CD14-positive monocyte (primary cell): ENCODE results near the gene PLCD1. TPM values are rescaled to one million over a fixed set of nuclear protein-coding genes. Genes with fewer than 3 reads are reported as not detected.

Experiments
- DNase-seq, 3 donors: peaks; one replicate each; pipeline ENCODE4 v3.0.0-alpha.2; 2011 to 2022
- H2AFZ ChIP-seq: 2 replicates; pipeline ENCODE4 v1.6.0; 2012; ENCODE audit warnings: mild to moderate bottlenecking, low read depth, low read length, inconsistent platforms; ENCODE audit not compliant: insufficient read depth, poor library complexity, severe bottlenecking
- H3K27ac ChIP-seq, 2 donors: 1 replicate in 1 of 2; 2 replicates in 1 of 2; pipeline ENCODE4 v1.5.1; 2012 to 2013; ENCODE audit warnings: low read length in 2 of 2, control low read depth in 1 of 2, inconsistent platforms in 1 of 2, low read depth in 1 of 2, mild to moderate bottlenecking in 1 of 2
- H3K27me3 ChIP-seq, 2 donors: one replicate each; pipeline versions ENCODE4 v1.6.0 to v1.6.1; 2011 to 2013; ENCODE audit warnings: low read length in 2 of 2; ENCODE audit not compliant: control insufficient read depth in 2 of 2, insufficient read depth in 2 of 2
- H3K36me3 ChIP-seq, 2 donors: replicated peaks in 1 of 2; 1 replicate in 1 of 2; 2 replicates in 1 of 2; pipeline versions ENCODE4 v1.5.1 to v1.6.1; 2012 to 2013; ENCODE audit warnings: low read length in 2 of 2, control low read depth in 1 of 2, inconsistent platforms in 1 of 2, mild to moderate bottlenecking in 1 of 2; ENCODE audit not compliant: insufficient read depth in 2 of 2, control insufficient read depth in 1 of 2
- H3K4me1 ChIP-seq, 2 donors: 1 replicate in 1 of 2; 2 replicates in 1 of 2; pipeline versions ENCODE4 v1.5.1 to v1.6.1; 2012 to 2013; ENCODE audit warnings: low read length in 2 of 2, control low read depth in 1 of 2, inconsistent platforms in 1 of 2, mild to moderate bottlenecking in 1 of 2, moderate library complexity in 1 of 2; ENCODE audit not compliant: insufficient read depth in 2 of 2, control insufficient read depth in 1 of 2
- H3K4me2 ChIP-seq: replicated peaks from 2 replicates; pipeline ENCODE3; 2012; ENCODE audit warnings: low read length, moderate library complexity, mild to moderate bottlenecking; ENCODE audit not compliant: poor library complexity, severe bottlenecking; ENCODE audit errors: extremely low read depth
- H3K4me3 ChIP-seq, 3 experiments: fragments of 200-600 bp in 1 of 3; sonication (generic) in 1 of 3; replicated peaks in 1 of 3; 1 replicate in 2 of 3; 2 replicates in 1 of 3; pipeline ENCODE4 v1.5.1; 2011 to 2013; ENCODE audit warnings: low read length in 3 of 3, mild to moderate bottlenecking in 3 of 3, control low read depth in 2 of 3, low read depth in 2 of 3, inconsistent platforms in 1 of 3, moderate library complexity in 1 of 3
- H3K79me2 ChIP-seq: 2 replicates; pipeline ENCODE4 v1.6.0; 2012; ENCODE audit warnings: mild to moderate bottlenecking, control low read depth, inconsistent platforms, low read length, moderate library complexity; ENCODE audit not compliant: insufficient read depth
- H3K9ac ChIP-seq: 2 replicates; pipeline ENCODE4 v1.6.0; 2017; ENCODE audit warnings: low read length, mild to moderate bottlenecking; ENCODE audit not compliant: insufficient read depth, poor library complexity, severe bottlenecking
- H3K9me3 ChIP-seq, 2 donors: replicated peaks in 1 of 2; 1 replicate in 1 of 2; 2 replicates in 1 of 2; pipeline versions ENCODE4 v1.5.1 to v1.6.1; 2012 to 2013; ENCODE audit warnings: low read length in 2 of 2, control low read depth in 1 of 2; ENCODE audit not compliant: control insufficient read depth in 1 of 2, insufficient read depth in 1 of 2
- H4K20me1 ChIP-seq: 2 replicates; pipeline ENCODE4 v1.6.0; 2012; ENCODE audit warnings: mild to moderate bottlenecking, low read length, control low read depth, moderate library complexity; ENCODE audit not compliant: insufficient read depth
- H3K27ac Mint-ChIP-seq, 7 donors: one replicate each; pipeline ENCODE4 v1.8.0; 2020; ENCODE audit warnings: mild to moderate bottlenecking in 7 of 7, mixed read lengths in 7 of 7, moderate library complexity in 6 of 7, inconsistent platforms in 2 of 7
- H3K27me3 Mint-ChIP-seq, 3 donors: one replicate each; pipeline ENCODE4 v1.8.0; 2021 to 2022; ENCODE audit warnings: low read depth in 3 of 3, mild to moderate bottlenecking in 3 of 3, mixed read lengths in 3 of 3, moderate library complexity in 3 of 3, inconsistent platforms in 1 of 3
- H3K36me3 Mint-ChIP-seq, 2 donors: one replicate each; pipeline ENCODE4 v1.8.0; 2020; ENCODE audit warnings: mixed read lengths in 2 of 2, inconsistent platforms in 1 of 2, mild to moderate bottlenecking in 1 of 2
- H3K4me1 Mint-ChIP-seq: one replicate; pipeline ENCODE4 v1.8.0; 2020; ENCODE audit warnings: mild to moderate bottlenecking, mixed read lengths
- H3K4me3 Mint-ChIP-seq, 2 donors: one replicate each; pipeline ENCODE4 v1.8.0; 2020; ENCODE audit warnings: mild to moderate bottlenecking in 2 of 2, mixed read lengths in 2 of 2, moderate library complexity in 1 of 2
- H3K9me3 Mint-ChIP-seq, 7 donors: one replicate each; pipeline ENCODE4 v1.8.0; 2020 to 2022; ENCODE audit warnings: mixed read lengths in 7 of 7, mild to moderate bottlenecking in 6 of 7, moderate library complexity in 6 of 7, inconsistent platforms in 2 of 7
- CTCF ChIP-seq: fragments of 200-600 bp; IDR thresholded peaks from one replicate; pipeline ENCODE4 v1.8.0; 2022; ENCODE audit warnings: antibody characterized with exemption, mild to moderate bottlenecking
- WGBS: methylation state at CpG from one replicate; pipeline ENCODE4 v1.1.5; 2013; ENCODE audit warnings: missing lambda C conversion rate; ENCODE audit not compliant: insufficient coverage; 5-methylcytosine and 5-hydroxymethylcytosine counted together
- intact Hi-C, 2 donors: fragments of 100-400 bp; cut with micrococcal nuclease; formaldehyde crosslinking; loops; one replicate each; pipeline versions ENCODE4 v1.15.0 to v1.15.1; 2023
- polyA plus RNA-seq, 3 donors: library from polyadenylated mRNA; depleted of rRNA in 1 of 3; unstranded in 2 of 3; stranded (reverse) in 1 of 3; fragments of 300-500 nt in 2 of 3; fragments of >200 nt in 1 of 3; fragmentation: Illumina TruSeq in 2 of 3; gene quantifications; 1 replicate in 2 of 3; 2 replicates in 1 of 3; pipeline ENCODE4 v1.2.3, GENCODE V29; 2012 to 2021

PLCD1 gene
- polyA plus RNA-seq, 3 donors, result 4.1 to 6.4 (median 6.0) TPM

GRCh38 chr3:37984596-37984995 lies 44.8 kb downstream of the PLCD1 start:
- 97% methylated on average over 6 of the region's 7 CpGs for WGBS
- H3K4me1 Mint-ChIP-seq, result peaks cover 80% of the 10 kb centered on the region
- Histone ChIP-seq H3K27ac (peak overlapping the region; percentile 4 to 45), H3K4me3 (no peak overlapping the region), H2AFZ (no peak overlapping the region), H3K4me2 (no peak overlapping the region), H3K27me3 (no peaks in the 10 kb centered on the region), H3K79me2 (no peaks in the 10 kb centered on the region), H3K9me3 (no peaks in the 10 kb centered on the region), H3K9ac (no peak overlapping the region), H4K20me1 (no peaks in the 10 kb centered on the region), H3K36me3 (no peaks in the 10 kb centered on the region), H3K4me1 (peaks cover 73 to 84% of the 10 kb centered on the region in 2 donors)
- intact Hi-C loops, result no loop called here
- no peak overlapping the region for H3K4me3 Mint-ChIP-seq
- H3K27ac Mint-ChIP-seq, result peak overlapping the region in 5 of 7 donors; percentile 18 to 81 (median 70)
- no peak for TF ChIP-seq CTCF
- peaks cover 1 to 5% (median 2%) of the 10 kb centered on the region in 3 donors for H3K27me3 Mint-ChIP-seq
- H3K9me3 Mint-ChIP-seq, result no peaks in the 10 kb centered on the region
- DNase-seq, result no peak
- H3K36me3 Mint-ChIP-seq, result peaks cover 0 to 1% of the 10 kb centered on the region in 2 donors

- peaks cover 0 to 3% (median 2%) of the 10 kb centered on the region in 3 donors for H3K27me3 Mint-ChIP-seq
- Histone ChIP-seq H3K9ac (no peak overlapping the region), H3K36me3 (no peaks in the 10 kb centered on the region), H3K9me3 (no peaks in the 10 kb centered on the region), H3K4me2 (peak overlapping the region; percentile 6), H3K27me3 (no peaks in the 10 kb centered on the region), H2AFZ (no peak overlapping the region), H3K4me1 (peaks cover 76 to 84% of the 10 kb centered on the region in 2 donors), H3K4me3 (no peak overlapping the region), H3K27ac (peak overlapping the region; percentile 4 to 45), H3K79me2 (no peaks in the 10 kb centered on the region), H4K20me1 (no peaks in the 10 kb centered on the region)
- H3K4me3 Mint-ChIP-seq, result peak overlapping the region in 1 of 2 donors; percentile 65
- no peak for TF ChIP-seq CTCF
- peaks cover 0 to 1% of the 10 kb centered on the region in 2 donors for H3K36me3 Mint-ChIP-seq
- H3K4me1 Mint-ChIP-seq, result peaks cover 79% of the 10 kb centered on the region
- H3K27ac Mint-ChIP-seq, result peak overlapping the region in 5 of 7 donors; percentile 35 to 81 (median 77)
- no peaks in the 10 kb centered on the region for H3K9me3 Mint-ChIP-seq
- intact Hi-C loops, result no loop called here
- WGBS, result 4% methylated on average over 3 of the region's 7 CpGs
- DNase-seq, result no peak
Observed at GRCh38 chr3:37984051-37984450, 45.4 kb downstream of the PLCD1 start.
